Measurements from ENCODE around the gene CDC34. TPM values are rescaled to one million over a fixed set of nuclear protein-coding genes. Genes with fewer than 3 reads are reported as not detected.

The CDC34 gene
- total and polyA plus RNA-seq, 2 of the 8 experiments (the other 6 are each of a cell fraction or from before 2014, with no cell fraction given) = 95.9 to 129 TPM

DNA sequence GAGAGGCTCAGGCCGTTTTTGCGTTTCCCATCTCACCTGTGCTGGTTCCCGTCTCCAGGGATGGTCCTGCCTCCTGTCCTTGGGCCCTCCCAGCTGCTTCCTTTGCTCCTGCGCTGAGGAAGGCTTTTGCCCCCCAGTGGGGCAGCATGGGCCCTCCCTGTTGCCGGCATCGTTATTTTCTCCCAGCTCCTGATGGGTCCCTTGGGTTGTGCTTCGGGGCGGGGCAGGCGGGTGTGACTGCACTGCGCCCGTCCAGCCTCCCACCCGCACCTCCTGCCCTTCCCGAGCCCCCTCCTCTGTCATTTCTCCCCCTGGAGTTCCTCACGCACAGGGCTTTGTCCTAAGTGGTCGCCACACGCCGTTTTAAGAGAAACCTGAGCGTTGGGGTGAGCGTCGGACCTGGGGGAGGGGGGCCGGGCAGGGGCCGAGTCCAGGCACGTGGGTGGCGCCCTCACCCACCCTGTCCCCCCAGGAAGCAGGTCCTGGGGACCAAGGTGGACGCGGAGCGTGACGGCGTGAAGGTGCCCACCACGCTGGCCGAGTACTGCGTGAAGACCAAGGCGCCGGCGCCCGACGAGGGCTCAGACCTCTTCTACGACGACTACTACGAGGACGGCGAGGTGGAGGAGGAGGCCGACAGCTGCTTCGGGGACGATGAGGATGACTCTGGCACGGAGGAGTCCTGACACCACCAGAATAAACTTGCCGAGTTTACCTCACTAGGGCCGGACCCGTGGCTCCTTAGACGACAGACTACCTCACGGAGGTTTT lies 9.5 kb downstream of the CDC34 start:
- no peak overlapping the region for H3K27ac ChIP-seq (ENCODE audit: low read depth, low read length)
- no peak overlapping the region for H3K4me3 ChIP-seq (ENCODE audit: extremely low read depth in 1 of 4, insufficient read depth in 2 of 4, low read depth in 3 of 4, low read length in 4 of 4)
- no peak overlapping the region for H3K56ac ChIP-seq (replicated peaks; ENCODE audit: insufficient read length, low read depth, low read length)
- H3K14ac ChIP-seq (ENCODE audit: insufficient read length) = no peak overlapping the region
- H4K91ac ChIP-seq (replicated peaks; ENCODE audit: insufficient read length, low read length) = no peak overlapping the region
- no peak overlapping the region for H3K4ac ChIP-seq (replicated peaks; ENCODE audit: insufficient read length, low read depth, low read length)
- no peak overlapping the region for H3K4me2 ChIP-seq (ENCODE audit: insufficient read depth in 1 of 2, low read depth in 2 of 2, low read length in 2 of 2)
- no peak overlapping the region for H2BK15ac ChIP-seq (ENCODE audit: low read length)
- H3K23me2 ChIP-seq (ENCODE audit: low read depth, low read length) = peaks cover 3% of the 10 kb centered on the region; the same call in 1 of the 2 replicates
- POLR2A ChIA-PET (ENCODE audit: partially characterized antibody) = interaction anchor here (0.7 to 4.2 kb wide), 4 partner anchors 9 to 53 kb away, joined by 3 to 43 read pairs (median 12); partner anchors contain the start of gene CDC34
- peaks cover 12% of the 10 kb centered on the region; the same call in 1 of the 2 replicates for H3K79me1 ChIP-seq (ENCODE audit: low read depth, low read length)
- H2BK120ac ChIP-seq (replicated peaks; ENCODE audit: low read depth, low read length) = no peak overlapping the region
- H3K18ac ChIP-seq (ENCODE audit: extremely low read depth, low read length) = no peak overlapping the region
- CTCF ChIA-PET (ENCODE audit: partially characterized antibody) = interaction anchor here (1.0 to 2.0 kb wide), 3 partner anchors 8 to 30 kb away, joined by 3 to 7 read pairs (median 4); no protein-coding TSS in a partner anchor
- no peak overlapping the region for H3K23ac ChIP-seq (ENCODE audit: insufficient read length)
- H2BK20ac ChIP-seq (ENCODE audit: low read length) = no peak overlapping the region
- no peak for TF ChIP-seq GTF2F1 (IDR thresholded peaks at IDR 0.05; ENCODE audit: borderline replicate concordance, low read depth, low read length)
- no peak for TF ChIP-seq KDM1A (IDR thresholded peaks at IDR 0.05; ENCODE audit: borderline replicate concordance, low read length)
- TF ChIP-seq KDM4A (IDR thresholded peaks at IDR 0.05; ENCODE audit: low read depth, low read length, severe bottlenecking) = no peak
- no peak for TF ChIP-seq CBX5 (IDR thresholded peaks at IDR 0.05; ENCODE audit: low read depth, low read length)
- TF ChIP-seq, protein P1, sequence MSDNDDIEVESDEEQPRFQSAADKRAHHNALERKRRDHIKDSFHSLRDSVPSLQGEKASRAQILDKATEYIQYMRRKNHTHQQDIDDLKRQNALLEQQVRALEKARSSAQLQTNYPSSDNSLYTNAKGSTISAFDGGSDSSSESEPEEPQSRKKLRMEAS (IDR thresholded peaks at IDR 0.05) = no peak
- TF ChIP-seq CEBPB (IDR thresholded peaks at IDR 0.05; ENCODE audit: low read depth, low read length) = no peak
- TF ChIP-seq TCF12 (IDR thresholded peaks at IDR 0.05; ENCODE audit: low read depth, low read length) = no peak
- no peak for TF ChIP-seq BACH1 (IDR thresholded peaks at IDR 0.05; ENCODE audit: low read length)
- TF ChIP-seq SRF (IDR thresholded peaks at IDR 0.05; ENCODE audit: low read depth, low read length) = no peak
- TF ChIP-seq SP4 (IDR thresholded peaks at IDR 0.05; ENCODE audit: low read length) = no peak
- TF ChIP-seq, protein P2, sequence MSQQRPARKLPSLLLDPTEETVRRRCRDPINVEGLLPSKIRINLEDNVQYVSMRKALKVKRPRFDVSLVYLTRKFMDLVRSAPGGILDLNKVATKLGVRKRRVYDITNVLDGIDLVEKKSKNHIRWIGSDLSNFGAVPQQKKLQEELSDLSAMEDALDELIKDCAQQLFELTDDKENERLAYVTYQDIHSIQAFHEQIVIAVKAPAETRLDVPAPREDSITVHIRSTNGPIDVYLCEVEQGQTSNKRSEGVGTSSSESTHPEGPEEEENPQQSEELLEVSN (IDR thresholded peaks at IDR 0.05) = no peak
- TF ChIP-seq KDM5A (IDR thresholded peaks at IDR 0.05; ENCODE audit: low read length) = no peak
- H3K79me2 ChIP-seq (ENCODE audit: control insufficient read depth in 1 of 2, insufficient read depth in 2 of 2, low read length in 2 of 2) = no peaks in the 10 kb centered on the region
- peaks cover 6 to 44% (median 21%) of the 10 kb centered on the region in 4 experiments; a peak in 6 of 8 replicates for H3K36me3 ChIP-seq (ENCODE audit: control insufficient read depth in 2 of 4, insufficient read depth in 4 of 4, low read length in 3 of 4)
- no peaks in the 10 kb centered on the region for H3K27me3 ChIP-seq (replicated peaks in 1 of 4; ENCODE audit: control insufficient read depth in 3 of 4, extremely low read depth in 1 of 4, insufficient read depth in 3 of 4, low read length in 3 of 4)
- H4K5ac ChIP-seq (ENCODE audit: insufficient read length, low read depth, low read length) = no peak overlapping the region
- H4K20me1 ChIP-seq (replicated peaks in 1 of 2; ENCODE audit: control insufficient read depth in 1 of 2, insufficient read depth in 2 of 2, low read length in 2 of 2) = peaks cover 2 to 24% of the 10 kb centered on the region in 2 experiments
- no peaks in the 10 kb centered on the region for H3K9me3 ChIP-seq (ENCODE audit: insufficient read depth in 2 of 2, low read depth in 1 of 2, low read length in 1 of 2)
- H2BK5ac ChIP-seq (ENCODE audit: low read depth, low read length) = no peak overlapping the region
- 94% methylated on average over 42 of the region's 51 CpGs; no CpG with 5 or more reads in 1 of the 2 experiments for WGBS, 2 experiments (ENCODE audit: extremely low coverage in 1 of 2, insufficient coverage in 1 of 2, insufficient read length in 1 of 2, insufficient replicate concordance in 2 of 2, low coverage in 1 of 2, low lambda C conversion rate in 2 of 2, missing lambda C conversion rate in 1 of 2)
- no peak for DNase-seq (ENCODE audit: low read depth in 1 of 2, low spot score in 2 of 2)
- H2AK5ac ChIP-seq (ENCODE audit: low read depth, low read length) = no peak overlapping the region
- H4K8ac ChIP-seq (ENCODE audit: extremely low read depth, insufficient read depth, low read length) = no peak overlapping the region
- H2AFZ ChIP-seq (ENCODE audit: low read length) = no peak overlapping the region
- H3K9ac ChIP-seq (replicated peaks in 1 of 4; ENCODE audit: extremely low read depth in 1 of 4, low read depth in 3 of 4, low read length in 3 of 4) = no peak overlapping the region
- H3K4me1 ChIP-seq (replicated peaks in 1 of 4; ENCODE audit: control insufficient read depth in 3 of 4, insufficient read depth in 4 of 4, low read length in 3 of 4) = no peaks in the 10 kb centered on the region; a peak in 1 of 7 replicates
- no peak for FAIRE-seq
- H2BK12ac ChIP-seq (ENCODE audit: low read depth, low read length) = no peak overlapping the region

Measured in H1 (cell line).